ENCODE data around the gene TMCC3.
"Not testable (repeated sequence)": the region's sequence is repeated elsewhere in the genome, so short reads cannot be mapped to it uniquely, and the experiment has no call there.

Gene TMCC3, protein sequence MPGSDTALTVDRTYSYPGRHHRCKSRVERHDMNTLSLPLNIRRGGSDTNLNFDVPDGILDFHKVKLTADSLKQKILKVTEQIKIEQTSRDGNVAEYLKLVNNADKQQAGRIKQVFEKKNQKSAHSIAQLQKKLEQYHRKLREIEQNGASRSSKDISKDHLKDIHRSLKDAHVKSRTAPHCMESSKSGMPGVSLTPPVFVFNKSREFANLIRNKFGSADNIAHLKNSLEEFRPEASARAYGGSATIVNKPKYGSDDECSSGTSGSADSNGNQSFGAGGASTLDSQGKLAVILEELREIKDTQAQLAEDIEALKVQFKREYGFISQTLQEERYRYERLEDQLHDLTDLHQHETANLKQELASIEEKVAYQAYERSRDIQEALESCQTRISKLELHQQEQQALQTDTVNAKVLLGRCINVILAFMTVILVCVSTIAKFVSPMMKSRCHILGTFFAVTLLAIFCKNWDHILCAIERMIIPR

DNA sequence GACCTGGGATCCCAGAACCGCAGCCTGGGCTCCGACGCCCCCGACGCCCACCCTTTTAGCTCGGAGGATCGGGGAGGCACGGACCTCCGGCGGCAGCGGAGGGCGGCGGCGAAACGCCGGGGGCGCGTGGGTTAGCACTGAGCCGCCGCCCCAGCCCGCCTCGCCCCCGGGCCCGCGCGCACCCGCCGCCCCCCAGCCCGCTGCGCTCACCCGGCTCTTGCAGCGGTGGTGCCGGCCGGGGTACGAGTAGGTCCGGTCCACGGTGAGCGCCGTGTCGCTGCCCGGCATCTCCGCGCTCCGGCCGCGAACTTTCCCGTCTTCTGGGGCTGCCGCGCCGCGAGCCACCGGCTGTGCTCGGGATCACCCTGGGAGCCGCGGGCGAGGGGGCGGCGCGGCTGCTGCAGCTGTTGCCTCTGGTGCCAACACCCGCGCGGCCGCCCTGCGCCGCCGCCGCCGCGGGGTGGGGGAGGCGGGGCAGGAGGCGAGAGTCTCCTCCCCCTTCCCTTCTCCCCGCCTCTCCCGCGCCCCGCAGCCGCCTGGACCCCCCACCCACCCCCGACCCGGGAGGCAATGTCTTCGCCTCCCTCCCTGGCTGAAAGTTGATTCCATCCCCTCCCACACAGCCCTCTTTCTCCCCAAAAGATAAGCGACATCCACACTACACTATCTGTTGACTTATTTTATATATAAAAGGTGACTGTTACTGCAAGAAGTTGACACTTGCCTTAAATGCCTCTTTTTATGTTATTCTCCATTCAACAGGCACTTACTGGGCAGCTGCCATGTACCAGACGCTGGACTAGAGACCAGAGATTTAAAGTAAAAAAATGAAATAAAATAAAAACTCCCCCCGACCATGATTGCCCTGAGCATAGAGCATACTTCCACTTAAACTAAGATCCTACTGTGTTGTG is at the start of gene TMCC3:
TSS of gene TMCC3 (minus strand) at position 415 of the 914 bp plus-strand sequence. CDS start at position 288, 127 bp downstream.
- peak; percentile 73 for DNase-seq (ENCODE audit: low spot score)

DNA sequence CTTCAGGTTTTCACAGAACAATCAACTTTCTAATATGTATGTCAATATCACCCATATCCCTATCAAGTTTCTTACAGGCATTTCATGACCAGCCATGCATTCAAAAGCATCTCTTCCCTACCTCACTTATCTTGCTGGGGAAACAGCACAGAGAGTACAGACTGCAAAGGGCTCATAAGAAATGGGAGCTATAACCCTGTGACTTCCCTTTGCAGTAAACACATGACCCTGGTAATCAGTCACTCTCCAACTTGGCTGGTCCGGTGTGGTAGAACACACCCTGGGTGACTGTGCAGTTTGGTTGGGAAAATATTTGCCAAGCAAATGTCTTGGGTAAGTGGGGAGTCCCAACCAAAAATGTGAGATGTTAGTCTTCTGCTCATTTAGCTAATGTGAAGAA is 49.4 kb upstream of the TMCC3 start:
- no peak for DNase-seq (ENCODE audit: low spot score)

DNA sequence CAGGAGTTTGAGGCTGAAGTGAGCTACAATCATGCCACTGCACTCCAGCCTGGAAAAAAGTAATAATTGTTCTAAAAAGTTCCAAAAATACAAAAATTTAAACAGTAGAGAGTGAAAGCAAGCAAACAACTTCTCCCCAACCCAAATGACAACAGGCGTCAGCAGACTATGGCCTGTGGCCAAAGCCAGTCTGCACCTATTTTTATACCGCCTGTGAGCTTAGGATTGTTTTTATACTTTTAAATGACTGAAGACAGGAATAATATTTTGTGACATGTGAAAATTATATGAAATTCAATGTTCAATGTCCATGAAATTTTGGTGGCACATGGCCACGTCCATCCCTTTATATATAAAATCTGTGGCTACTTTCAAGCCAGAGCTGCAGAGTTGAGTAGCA is 48.2 kb upstream of the TMCC3 start:
- DNase-seq (ENCODE audit: low spot score), result no peak

DNA sequence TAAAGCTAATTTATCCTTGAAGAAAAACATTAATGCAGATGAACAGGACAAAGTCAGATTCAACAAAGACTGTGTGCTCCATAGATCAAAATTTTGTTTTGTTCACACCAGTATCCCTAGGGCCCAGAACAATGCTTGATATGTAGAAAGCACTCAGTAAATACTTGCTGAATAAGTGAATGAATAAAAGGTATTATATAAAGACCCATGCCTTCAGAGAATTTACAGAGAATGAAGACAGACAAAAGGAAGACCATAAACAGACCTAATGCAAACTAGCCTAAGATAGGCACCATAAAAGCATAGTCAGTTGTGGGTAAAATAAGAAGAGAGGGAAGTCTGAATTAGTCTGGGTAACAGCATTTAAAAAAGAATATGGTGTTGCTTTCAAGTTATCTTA is 47.3 kb upstream of the TMCC3 start:
- no peak for DNase-seq (ENCODE audit: low spot score)

DNA sequence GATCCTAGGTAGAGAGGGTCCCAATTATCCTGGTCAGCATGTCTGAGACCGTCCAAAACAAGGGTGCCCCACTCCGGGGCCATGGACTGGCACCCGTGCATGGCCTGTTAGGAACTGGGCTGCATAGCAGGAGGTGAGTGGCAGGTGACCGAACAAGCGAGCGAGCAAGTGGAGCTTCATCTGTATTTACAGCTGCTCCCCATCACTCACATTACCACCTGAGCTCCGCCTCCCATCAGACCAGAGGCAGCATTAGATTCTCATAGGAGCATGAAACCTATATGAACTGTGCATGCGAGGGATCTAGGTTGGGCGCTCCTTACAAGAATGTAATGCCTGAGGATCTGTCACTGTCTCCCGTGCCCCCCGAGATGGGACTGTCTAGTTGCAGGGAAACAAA is 44.4 kb upstream of the TMCC3 start:
- no peak for DNase-seq (ENCODE audit: low spot score)

DNA sequence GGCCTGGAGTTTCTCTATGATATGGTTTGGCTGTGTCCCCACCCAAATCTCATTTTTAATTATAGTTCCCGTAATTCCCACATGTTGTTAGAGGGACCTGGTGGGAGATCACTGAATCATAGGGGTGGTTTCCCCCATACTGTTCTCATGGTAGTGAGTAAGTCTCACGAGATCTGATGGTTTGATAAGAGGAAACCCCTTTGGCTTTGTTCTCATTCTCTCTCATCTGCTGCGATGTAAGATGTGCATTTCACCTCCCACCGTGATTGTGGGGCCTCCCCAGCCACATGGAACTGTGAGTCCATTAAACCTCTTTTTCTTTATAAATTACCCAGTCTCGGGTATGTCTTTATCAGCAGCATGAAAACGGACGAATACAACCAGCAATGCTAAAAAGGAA is 42.5 kb upstream of the TMCC3 start:
- not testable (repeated sequence) for DNase-seq (ENCODE audit: low spot score)

DNA sequence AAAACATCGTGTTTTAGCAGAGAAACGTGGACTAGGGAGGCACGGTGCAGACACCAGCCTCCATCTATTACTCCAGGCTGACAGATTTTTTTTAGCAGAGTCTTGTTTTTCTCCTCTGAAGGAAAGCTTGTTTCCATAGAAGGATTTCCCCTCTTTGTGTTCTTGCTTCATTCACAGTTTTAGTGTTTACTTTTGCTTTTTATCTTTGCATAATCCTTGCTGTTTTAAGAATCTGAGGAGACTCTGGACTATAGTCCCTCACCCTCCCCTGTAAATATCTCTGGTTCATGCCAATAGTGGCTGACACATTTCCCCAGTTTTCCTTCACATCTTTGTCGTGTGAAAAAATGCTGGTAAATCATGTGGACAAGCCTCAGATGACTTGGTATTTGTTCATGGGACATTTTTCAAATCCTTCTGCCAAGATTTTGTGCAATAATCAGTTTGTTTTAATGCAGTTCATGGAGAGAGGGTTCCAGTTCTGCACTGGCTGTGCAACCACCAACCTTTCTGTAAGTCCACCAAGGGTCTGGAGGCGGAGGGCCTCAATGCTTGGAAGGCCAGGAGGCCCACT is 39.9 kb upstream of the TMCC3 start:
- no peak for DNase-seq (ENCODE audit: low spot score)

DNA sequence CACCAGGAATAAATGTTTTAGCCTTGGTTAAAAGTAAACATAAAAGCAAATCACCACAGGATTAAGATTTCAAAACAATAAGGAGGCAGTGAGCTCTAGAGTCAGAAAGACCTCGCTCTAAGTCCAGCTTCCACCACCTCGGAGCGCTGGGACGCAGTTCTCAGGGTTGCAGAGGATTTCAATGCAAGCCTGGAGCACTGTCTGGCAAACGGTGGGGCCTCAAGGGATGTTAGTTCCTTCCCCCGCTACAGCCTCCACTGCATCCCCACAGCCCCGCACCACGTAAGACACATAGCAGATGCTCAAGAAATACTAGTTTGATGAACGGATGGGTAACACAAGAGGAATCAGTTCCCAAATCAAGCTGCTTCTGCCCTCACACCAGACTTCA is 39.3 kb upstream of the TMCC3 start:
- DNase-seq (ENCODE audit: low spot score), result no peak

DNA sequence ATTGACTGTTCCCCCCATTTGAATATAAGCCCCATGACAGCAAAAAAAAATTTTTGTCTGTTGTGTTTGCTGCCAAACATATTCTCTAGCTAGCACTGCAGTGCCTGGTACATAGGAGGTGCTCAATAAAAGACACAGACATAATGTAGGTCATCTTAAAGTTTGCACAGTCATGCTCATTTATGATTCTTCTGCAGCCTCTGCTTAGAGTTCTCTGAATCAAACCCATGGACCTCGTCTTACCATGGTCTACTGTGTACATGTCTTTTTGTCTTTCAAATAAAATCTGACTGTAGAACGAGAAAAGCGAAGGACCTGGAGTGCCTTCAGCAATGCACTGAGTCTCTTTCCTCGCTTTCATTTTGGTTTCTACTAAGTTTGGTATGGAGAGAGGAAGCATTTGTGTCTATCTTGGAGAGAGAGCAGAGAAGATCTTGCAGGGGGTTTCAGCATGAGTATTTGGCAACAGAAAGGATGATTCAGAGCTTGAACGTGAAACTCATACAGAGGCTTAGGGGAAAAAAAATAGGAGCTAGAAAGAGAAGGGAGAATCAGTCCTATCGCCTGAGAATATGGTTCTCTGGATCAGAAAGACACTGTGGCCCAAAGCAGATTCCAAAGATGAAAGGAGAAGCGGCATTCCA is 38.8 kb upstream of the TMCC3 start:
- DNase-seq (ENCODE audit: low spot score), result no peak

DNA sequence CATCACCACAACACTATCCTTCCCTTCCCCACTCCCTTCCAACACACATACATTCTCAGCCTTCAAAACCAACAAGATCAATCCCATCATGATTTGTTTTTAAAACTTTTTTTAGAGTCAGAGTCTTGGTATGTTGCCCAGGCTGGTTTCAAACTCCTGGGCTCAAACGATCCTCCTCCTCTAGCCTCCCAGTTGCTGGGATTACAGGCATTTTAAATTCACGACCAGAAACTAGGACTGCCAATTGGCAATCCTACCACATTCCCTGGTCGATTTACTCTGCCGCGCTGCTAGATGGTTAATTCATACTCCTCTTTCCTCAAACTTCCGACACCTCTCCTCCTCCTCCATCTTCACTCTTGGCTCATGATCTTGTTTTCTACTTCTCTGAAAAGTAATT is 37.5 kb upstream of the TMCC3 start:
- DNase-seq (ENCODE audit: low spot score), result no peak

DNA sequence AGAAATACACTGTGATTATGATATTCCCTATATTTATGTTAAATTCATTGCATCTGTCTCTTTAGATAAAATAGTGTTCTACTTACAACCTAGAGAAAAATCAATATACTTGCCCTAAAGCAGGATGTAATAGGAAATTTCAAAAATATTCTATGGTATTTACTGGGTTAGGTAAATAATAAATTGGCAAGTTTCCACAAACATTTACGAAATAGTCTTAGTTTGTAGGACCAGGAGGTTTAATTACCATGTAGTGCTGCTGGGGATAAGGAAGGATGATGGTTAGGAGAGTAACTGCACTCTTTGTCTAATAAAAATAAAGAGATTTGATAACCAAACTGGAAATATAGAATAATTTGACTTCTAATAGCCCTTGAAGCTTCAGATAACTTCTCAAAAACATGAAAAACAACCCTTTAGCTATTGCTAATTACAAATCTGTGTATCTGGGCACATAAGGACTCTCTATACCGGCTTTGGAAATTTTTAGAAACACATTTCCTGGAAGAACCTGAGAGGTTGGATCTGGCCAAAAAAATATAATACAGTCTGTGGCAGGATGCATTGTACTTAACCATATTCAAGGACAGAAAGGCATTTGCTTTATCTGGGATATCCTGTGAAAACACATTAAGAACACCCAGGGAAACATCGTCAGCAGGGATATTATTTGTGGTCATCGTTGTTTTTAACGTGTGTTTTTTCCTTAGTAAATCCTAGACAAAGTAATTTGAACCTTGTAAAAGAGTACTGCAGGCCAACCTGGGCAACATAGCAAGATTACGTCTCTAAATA is 36.7 kb upstream of the TMCC3 start:
- DNase-seq (ENCODE audit: low spot score), result peak; percentile 34

DNA sequence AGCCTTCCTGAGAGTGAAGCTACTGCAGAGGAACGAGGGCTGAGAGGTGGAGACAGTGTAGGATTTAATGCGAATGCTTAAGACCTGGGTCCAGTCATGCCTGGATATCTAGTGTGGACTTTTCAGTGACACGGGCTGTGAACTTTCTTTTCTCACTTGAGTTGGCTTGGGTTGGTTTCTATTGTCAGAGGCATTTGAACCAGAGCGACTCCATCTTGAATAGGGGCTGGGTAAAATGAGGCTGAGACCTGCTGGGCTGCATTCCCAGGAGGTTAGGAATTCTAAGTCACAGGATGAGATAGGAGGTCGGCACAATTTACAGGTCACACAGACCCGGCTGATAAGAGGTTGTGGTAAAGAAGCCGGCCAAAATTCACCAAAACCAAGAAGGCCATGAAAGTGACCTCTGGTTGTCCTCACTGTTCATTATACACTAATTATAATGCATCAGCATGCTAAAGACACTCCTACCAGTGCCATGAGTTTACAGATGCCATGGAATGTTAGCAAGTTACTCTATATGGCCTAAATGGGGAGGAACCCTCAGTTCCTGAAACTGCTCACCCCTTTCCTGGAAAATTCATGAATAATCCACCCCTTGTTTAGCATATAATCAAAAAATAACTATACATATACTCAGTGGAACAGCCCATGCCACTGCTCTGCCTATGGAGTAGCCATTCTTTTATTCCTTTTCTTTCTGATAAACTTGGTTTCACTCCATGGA is 34.2 kb upstream of the TMCC3 start:
- no peak for DNase-seq (ENCODE audit: low spot score)

DNA sequence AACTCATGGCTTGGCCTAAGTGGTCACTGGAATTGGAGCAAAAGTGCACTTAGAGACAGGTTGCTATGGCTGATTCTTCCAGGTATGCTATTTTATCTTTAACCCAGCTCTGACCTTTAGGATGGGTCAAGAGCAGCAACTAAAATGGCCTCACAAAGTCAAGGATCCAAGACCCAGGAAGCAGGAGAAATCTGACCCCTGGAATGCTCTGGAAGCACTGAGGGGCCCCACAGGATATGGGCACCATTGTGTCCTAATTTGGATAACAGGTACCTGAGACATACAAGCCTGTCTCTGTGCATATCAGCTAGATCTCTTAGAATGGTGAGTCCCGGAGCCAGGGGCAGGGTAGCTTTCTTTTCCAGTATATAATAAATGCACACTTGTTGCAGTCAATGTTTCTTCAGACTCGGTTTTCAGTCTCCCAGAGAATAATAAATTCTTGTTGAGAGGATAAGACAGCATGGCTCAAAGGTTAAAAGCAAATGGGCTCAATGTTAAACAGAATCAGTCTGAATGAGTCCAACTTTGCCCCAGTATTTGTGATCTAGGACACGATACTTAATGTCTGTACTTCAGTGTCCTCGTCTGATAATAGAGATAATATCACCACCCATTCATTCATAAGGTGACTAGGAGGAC is 29.3 kb upstream of the TMCC3 start:
- no peak for DNase-seq (ENCODE audit: low spot score)

DNA sequence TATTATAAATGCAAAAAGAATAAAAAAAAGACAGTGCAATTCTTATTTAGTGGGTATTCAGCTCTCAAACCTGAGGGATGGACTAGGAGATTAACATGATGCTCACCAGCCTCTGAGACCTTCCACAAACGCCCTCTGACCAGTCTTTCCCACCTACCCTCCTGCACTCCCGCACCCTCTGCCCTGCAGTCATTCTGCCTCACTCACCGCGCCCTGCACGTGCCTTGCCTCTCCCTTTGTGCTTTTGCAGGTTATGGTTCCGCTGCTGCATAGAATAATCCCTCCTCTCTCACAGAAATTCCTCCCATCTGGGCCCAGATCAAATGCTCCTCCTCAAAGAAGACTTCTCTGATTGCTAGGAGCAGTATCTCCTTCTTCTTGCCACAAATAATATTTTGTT is 28.5 kb upstream of the TMCC3 start:
- no peak for DNase-seq (ENCODE audit: low spot score)

DNA sequence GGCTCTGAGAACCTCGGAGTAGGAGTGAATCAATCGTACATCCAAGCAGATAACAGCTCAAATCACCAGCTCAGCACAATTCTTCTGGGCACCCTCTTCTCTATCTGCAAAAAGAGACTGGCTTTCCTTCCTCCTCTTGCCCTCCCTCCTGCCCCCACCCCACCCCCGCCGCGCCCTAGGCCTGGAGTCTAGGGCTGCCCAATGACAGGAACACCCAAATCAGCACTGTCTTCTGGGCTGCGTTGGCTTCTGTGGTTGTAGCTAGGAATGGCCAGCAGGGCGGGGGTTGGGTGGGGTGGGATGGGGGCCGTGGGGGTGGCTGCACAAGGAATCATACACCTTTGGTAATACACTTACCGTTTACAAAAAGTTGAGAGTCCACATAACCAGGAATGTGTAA is 28.0 kb upstream of the TMCC3 start:
- DNase-seq (ENCODE audit: low spot score), result no peak

DNA sequence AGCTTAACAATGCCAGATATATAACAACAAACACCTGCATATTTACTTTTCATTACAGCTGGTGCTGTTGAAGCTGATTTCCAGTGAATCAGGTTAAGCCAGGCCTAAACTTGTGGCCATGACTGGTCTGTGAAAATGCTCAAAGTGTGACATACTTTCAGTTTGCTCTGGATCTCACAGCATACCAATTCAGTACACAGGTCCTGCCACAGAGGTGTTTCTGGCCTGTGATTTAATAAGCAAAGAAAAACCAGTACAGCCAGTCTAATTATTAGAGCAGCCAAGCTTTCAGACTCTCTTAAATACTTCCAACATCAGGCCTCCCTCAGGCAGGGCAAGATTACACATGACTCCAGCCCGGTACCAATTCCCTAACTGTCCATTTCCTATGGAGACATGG is 27.4 kb upstream of the TMCC3 start:
- DNase-seq (ENCODE audit: low spot score), result no peak

DNA sequence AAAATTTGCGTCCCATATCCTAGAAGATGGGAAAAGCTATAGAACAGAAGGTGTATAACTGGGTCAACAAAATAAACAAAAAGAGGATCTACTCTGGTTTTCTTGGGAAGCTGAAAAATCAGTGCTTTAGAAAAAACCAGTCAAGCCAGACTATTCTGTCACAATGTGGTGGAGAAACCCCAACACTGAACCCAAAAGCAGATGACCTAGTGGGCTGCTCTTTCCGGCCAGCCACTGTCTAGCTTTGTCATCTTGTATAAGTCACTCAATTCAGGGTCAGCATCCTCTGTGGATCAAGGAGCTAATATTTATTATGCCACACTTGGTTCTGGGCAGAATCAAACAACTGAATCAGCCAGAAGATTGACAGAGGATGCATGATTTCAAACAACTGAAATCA is 26.6 kb upstream of the TMCC3 start:
- DNase-seq (ENCODE audit: low spot score), result no peak

DNA sequence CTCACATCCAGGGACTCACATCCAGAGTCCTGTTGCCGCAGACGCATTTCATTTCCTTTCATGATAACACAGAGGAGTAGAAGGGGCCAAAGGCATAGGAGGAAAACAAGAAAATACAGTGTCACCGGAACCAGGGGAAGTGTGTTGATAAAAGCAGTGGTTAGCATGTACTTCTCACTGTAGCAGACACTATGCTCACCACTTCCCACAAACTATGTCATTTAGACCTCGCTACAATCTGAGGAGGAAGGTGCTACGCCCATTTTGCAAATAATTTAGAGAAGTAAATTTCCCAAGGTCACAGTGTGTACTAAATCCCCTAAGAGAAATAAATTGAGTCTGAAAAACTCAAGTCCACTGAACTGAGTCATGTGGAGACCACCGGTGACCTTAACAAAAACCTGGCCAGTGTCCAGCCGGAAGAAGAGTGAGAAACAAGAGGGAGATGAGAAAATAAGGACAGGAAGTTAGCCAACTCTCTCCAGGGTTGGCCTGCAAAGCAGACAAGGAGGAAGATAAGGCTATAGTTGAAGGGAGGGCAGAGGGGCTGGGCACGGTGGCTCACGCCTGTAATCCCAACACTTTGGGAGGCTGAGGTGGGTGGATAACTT is 25.8 kb upstream of the TMCC3 start:
- no peak for DNase-seq (ENCODE audit: low spot score)

DNA sequence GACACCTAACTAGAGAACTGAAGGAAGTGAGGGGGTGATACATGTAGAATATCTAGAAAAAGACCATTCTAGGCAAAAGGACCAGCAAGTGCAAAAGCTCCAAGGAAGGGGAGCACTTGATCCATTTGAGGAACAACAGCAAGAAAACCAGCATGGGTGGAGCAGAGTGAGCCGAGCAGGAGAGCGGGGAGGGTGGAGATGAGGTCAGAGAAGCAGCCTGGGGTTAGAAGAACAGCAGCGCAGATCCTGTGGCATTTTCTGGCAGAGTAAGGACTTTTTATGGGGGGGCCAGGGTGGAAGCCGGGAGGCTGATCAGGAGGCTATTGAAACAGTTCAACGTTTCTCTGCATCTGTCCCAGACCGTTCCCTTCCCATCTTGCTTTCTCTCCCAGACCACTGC is 24.5 kb upstream of the TMCC3 start:
- DNase-seq (ENCODE audit: low spot score), result no peak

DNA sequence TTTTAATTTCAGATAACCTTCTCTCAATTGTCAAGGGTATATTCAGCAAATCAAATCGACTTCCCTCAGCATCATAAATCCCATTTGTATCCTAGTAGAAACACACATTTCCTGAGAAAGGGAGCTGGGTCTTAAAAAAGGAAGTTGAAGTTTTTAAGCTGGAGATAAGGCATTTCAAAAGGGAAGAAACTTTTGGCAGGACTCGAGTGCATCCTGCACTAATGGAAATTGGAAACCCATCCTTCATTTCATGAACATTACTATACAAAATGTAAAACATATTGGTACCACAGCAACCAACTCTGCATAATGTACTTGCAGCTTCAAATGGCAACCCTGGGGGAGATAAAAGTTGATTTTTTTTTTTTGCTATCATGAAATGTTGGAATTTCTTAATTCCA is 23.7 kb upstream of the TMCC3 start:
- DNase-seq (ENCODE audit: low spot score), result no peak

Measured in HuH-7.5 (cell line).